DMS53 treated with DMSO at 0.1 percent for 48 hours (cell line): ENCODE results near the gene MRGPRD.

Experiments used
- DNase-seq: peaks from one replicate; lab custom pipeline; 2025; ENCODE audit not compliant: unreplicated experiment; lab: John Stamatoyannopoulos, UW

Gene MRGPRD

DNA sequence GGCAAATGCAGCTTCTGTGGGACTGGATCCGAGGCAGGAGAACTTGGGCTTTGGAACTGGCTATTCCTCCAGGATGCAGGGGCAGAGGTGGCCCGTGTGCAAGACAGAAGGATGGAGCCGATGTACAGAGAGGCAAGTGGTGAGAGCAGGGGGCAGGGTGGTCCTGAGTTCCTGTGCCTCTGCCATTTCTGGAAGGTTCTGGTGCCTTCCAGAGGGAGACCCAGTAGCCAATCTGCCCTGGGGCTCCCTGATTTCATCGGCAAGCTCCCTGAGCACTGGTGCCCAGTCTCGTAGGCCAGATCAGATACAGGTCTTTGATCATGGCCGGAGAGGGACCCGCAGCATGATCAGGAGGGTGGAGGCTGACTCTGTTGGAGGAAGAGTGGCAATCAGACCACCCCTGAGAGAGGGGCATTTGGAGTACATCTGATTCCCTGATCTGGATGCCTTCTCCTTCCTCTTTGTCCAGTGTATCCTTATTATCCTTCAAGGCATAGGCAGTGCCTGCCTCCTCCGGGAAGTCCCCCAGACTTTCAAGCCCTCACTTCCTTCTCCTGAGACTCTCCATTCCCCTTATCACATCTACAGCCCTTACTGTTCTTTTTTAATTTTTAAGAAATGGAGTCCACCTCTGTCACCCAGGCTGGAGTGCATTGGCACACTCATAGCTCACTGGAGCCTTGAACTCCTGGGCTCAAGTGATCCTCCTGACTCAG is 9.7 kb downstream of the MRGPRD start:
- no peak for DNase-seq

DNA sequence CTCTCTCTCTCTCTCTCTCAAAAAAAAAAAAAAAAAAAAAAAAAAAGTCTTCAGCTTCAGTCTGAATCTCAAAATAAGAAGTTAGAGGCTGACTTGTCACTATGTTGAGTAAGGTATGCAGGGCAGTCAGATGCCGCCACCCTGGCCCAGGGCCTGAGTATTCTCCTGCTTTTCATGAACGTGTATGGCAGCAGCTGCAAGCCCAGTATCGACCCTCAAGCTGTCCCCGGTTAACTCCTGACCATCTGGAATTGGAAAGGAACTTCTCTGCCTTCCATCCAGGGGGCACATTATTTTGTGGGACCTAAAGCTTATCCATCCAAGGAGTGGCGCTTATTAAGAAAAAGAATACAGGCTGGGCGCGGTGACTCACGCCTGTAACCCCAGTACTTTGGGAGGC is 11.4 kb downstream of the MRGPRD start:
- DNase-seq: no peak

DNA sequence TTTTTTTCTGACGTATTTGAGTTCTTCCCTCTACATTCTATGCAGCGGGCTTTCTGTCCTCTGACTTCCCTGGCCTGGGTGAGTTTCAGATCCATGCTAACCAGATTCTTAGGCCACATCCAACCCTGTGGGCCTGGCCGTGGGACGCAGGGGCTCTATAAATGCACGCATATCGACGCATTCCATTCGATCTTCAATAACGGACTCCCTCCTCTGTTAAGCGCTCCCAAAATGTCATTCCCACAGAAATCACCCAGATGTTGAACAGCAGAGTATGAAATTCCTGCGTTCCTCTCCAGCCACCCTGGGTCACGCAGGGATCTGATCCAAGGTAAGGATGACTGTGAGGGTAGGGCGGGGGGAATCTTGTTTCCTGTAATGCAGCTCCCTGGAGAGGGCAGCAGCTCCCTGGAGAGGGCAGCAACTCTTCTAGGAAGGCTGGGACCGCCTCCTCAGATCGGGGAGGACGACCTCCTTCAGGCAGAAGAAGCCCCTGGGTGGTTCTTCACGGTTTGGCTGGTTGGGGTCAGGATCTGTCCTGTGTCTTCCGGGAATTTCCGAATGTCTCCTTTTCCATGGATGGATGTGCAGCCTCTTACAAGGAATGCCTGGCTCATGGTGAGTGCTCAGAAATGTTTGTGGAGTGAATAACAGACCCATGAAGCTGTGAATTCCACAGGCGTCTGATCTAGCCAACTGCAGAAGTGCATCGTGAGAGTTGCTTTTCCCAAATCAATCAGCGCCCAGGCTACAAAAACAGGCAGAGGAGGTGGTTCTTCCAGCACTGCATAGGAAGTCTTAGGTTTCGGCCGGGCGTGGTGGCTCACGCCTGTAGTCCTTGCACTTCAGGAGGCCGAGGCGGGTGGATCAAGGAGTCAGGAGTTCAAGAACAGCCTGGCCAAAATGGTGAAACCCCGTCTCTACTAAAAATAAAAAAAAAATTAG is 12.2 kb downstream of the MRGPRD start:
- no peak for DNase-seq

DNA sequence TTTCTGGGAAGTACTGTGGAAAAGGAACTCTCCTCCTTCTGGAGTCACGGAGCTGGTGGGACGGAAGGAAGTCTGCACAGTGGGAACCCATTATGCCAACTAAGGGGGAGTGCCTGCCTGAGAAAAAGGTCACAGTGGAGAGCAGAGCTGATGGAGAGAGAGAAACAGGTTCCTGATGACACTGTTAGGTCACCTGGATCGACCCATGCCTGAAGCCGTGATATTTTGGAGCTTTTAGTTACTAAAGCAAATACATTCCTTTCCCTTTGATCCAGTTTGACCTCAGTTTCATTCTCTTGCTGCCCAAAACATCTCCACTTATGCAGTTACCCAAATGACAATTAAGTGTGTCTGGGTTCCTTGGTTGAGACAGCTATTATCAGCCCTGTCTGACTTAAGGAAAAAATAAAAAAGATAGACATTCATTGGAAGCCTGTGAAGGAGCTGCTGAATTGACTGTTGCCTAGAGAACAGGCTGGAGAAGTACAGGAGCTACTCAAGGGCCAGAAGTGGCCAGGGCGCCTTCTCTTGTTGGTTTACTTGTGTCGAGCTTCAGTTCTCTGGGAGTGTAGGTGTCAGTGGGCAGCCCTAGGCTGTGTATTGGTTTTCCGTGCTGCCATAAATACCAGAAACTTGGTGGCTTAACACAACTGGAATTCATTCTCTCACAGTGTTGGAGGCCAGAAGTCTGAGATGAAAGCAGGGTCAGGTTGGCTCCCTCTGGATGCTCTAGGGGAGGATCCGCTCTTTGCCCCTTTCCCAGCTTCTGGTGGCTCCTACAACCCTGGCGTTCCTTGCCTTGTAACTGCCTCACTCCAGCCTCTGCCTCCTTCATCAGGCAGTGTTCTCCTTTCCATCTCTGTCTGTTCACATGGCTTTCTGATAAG is 13.6 kb downstream of the MRGPRD start:
- no peak for DNase-seq

DNA sequence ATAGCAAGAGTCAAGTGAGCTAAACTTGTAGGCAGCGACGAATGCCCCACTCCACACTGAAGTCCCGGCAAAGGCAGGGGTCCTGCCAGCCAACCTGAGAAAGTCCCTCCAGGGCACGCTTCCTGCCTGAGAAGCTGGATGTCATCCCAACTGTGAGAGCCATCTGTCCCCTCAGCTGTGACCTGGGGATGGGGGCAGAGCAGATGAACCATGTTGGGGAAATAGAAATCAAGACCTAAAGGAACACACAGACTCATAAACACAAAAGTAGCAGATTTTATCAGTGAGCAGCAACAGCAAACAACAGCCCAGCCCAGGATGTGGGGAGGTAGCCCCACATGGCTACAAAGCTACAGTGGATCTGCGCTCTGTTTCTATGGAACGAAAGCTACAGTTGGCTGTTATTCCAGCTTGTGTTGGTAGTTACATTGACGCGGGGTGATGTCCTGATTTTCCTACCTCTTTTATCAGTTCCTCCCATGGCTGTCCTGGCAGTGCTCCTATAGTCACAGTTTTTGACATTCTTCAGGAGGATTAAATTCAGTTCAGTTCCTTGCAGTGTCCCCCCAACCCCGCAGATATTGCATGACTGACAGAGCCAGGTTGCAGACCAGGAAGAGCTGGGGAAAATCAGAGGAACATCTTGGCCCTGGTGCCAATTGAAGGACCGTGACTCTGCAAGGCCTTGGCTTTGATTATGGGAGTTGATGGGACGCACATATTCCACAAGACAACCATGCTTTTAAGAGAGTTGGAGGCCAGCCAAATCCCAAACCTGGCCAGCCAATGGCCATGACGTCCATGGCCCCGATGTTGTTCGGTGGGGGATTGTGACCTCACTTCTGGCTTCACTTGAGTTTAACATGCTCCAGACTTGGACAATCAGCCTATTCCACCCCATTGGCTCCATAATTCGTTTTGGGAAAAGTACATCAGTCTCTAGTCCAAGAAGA is 14.6 kb downstream of the MRGPRD start:
- no peak for DNase-seq

DNA sequence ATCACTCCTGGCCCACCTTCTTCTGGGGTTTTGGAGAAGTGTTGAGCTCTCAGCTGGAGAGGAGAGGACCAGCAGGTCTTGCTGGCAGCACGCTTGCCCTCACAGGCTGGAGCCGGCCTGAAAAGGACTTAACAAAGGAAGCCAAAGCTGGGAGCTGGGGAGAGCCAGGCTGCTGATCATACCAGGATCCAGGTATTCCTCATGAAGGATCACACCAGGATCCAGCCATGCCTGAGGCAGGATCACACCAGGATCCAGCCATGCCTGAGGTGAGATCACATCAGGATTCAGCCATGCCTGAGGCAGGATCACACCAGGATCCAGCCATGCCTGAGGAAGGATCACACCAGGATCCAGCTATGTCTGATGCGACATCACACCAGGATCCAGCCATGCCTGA is 17.0 kb downstream of the MRGPRD start:
- no peak for DNase-seq

DNA sequence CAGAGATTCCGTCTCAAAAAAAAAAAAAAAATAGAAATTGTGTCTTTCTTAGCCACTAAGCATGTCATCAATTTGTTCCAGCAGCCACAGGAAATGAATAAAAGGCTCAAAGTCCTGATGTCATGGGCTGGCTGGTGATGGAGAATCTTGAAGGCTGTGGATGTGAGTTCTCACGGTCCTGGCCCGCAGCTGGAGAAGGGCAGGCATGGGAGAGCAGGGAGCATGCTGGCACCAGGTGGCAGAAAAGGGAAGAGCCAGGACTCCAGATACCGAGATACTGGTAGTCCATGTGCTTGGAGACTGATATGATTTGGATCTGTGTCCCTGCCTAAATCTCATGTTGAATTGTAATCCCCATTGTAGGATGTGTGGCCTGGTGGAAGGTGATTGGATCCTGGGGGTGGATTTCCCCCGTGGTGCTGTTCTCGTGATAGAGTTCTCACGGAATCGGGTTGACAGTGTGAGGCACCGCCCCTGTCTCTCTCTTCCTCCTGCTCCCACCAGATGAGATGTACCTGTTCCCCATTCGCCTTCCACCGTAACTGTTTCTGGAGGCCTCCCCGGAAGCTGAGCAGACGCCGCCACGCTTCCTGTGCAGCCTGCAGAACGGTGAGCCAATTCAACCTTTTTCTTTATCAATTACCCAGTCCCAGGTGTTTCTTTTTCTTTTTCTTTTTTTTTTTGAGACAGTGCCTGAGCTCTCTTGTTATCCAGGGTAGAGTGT is 18.1 kb downstream of the MRGPRD start:
- no peak for DNase-seq

DNA sequence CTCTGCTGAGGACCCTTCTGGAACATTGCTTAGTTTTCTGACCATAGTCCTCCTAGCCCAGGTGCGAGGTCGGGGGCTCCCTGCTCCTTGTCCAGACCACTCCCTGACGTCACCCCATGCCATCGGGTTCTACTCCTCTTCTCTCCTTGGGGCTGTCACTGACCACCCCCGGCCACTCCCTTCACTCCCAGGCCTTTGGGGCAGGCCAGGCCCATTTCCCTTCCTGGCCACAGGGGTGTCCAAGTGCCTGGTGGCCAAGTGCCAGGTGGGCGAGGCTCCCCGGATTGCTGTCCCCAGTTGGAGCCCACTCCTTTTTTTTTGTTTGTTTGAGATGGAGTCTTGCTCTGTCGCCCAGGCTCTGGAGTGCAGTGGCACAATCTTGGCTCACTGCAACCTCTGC is 19.5 kb downstream of the MRGPRD start:
- no peak for DNase-seq

DNA sequence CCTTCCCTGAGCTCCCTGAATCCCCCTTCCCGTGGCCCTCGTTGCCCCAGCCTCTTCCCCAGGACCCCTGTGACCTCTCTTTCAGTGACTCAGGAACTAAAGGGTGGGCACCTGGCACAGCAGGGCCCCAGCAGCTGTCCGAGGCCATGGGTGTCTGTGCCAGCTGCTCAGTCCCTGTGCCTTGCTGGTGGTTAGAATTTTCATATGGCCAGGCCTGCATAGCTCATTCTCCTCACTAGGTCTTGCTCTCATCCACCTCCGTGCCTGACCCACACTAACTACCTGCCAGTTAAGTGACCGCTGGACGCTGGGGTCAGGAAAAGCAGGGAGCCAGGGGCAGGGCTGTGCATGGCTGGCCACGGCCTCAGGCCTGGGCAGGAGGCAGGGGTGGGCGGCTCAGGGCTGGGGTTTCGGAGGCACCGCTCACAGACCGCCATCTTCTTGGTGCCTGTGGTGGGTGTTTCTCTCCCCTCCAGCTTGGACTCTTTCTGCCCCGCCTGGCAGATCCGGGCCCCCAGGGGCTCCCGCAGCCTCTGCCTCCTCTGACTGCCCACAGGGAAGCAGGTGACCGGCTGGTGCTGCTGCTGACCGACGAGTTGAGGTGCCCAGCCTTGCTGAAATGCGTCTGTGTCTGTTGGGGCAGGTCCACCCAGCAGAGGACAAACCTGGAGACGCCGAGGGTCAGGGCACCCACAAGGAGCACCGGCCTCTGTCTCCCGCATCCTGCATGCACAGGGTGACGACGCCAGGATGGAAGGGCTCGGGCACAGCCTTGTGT is 20.3 kb downstream of the MRGPRD start:
- DNase-seq: no peak

DNA sequence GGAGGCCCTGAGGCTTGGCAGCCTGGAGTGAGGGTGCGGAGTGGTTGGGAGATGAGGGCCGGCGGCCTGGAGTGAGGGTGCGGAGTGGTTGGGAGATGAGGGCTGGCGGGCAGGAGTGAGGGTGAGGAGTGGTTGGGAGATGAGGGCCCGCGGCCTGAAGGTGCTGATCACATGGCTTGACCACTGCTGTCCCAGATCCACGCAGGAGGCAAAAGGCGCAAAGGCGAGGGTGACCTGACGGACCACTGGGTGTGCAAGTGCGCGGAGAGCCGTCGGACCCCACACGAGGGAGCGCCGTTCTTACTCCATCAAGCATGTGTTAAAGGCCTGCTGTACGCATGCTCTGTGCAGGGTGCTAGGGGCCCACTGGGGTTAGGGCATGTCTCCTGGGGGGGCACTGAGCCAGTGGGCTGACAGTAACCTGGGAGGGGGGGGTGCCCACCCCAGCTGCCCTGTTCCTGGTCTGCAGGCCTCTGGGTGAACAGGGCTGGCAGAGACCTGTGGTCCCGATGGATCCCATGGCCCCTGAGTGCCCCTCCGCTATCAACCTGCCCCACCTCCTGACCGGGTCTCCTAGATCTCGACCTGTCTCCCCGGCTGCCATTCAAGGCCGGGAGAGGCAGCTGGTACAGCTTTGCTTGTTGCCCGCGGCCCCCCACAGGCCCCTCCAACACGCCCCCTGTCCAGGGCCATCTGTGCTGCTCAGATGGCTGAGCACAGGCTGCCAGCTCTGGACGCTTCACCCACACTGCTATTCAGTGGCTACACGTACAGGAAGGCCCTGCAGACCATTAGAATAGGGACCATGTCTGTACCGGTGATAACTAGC is 21.1 kb downstream of the MRGPRD start:
- DNase-seq: no peak

DNA sequence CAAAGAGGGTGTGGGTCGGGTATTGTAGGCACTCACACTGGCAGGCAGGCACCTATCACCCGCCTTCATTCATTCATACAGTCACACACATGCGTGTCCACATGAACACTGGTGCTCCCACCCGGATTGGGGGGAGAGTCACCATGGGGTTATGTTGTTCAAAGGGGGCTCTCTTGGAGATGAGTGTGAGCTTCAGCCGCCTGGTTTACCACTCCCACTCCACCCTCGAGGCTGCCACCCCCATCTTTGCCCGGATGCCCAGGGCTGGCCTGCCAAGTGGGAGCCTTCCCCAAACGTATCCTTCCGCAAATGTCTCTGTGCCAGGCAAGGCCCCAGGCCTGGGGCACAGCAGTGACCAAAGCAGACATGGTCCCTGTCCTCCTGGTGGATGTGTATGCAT is 22.6 kb downstream of the MRGPRD start:
- DNase-seq: no peak

DNA sequence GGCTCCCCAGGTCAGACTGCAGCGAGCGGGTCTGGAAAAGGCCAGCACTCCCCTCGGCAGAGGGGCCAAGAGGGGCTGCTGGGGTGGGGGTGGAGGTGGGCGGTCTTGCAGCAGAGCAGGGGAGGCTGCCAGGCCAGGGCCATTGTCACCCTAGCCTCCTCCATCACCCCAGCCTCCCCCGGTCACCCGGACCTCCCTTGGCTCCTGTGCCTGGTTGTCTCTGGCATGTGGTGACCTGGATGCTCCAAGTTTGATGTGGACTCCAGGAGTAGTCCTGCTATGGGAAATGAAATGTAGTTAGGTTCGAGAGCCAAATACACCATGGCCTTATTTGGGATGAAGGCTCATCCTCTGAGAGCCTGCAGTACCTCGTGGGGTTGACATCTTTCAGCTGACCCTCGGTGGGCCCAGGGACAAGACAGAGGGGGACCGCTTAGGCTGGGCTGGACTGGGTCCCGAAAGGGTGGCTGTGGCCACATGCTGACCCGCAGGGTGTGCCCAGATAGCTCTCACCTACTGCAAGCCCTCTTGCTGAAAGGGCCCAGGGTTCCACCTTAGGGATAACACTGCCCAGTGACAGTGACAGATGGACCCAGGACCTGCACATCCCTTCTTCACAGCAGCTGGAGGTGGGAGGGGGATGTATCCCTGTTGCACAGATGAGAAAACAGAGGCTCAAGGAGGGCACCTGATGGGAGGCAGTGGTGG is 24.1 kb downstream of the MRGPRD start:
- DNase-seq: no peak

DNA sequence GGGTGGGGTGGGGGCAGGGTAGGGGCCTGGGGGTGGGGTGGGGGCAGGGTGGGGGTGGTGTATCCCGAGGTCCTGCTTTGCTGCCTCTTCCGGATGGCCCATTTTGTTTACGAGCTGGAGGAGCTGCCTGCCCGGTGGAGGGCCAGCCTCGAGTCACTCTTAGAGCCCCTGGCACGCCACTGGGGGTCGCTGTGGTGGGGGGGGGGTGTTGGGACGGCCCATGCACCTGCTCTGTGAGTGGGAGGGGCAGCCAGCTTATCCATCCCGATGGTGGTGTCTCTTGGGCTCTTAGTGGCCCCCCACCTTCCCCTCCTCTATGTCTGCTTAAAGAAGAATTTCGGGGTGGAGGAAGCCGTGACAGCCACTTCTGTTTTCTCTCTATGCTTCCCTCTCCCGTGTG is 24.6 kb downstream of the MRGPRD start:
- DNase-seq: no peak

DNA sequence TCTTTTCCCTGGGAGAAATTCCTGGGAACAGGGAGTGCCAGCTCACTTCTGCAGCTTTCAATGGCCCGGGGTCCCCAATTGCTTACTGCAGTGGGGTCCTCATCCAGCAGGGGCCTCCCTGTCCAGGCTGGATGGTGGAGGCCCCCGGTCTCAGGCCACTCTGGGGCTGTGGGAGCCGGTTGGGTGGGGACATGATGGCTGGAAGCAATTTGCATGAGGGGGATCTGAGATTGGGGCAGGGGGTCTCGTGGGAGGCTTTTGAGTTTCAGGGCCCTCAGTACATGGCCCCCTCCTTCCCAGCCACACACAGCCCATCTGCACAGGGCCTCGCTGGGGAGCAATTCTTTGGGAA is 25.2 kb downstream of the MRGPRD start:
- DNase-seq: no peak

DNA sequence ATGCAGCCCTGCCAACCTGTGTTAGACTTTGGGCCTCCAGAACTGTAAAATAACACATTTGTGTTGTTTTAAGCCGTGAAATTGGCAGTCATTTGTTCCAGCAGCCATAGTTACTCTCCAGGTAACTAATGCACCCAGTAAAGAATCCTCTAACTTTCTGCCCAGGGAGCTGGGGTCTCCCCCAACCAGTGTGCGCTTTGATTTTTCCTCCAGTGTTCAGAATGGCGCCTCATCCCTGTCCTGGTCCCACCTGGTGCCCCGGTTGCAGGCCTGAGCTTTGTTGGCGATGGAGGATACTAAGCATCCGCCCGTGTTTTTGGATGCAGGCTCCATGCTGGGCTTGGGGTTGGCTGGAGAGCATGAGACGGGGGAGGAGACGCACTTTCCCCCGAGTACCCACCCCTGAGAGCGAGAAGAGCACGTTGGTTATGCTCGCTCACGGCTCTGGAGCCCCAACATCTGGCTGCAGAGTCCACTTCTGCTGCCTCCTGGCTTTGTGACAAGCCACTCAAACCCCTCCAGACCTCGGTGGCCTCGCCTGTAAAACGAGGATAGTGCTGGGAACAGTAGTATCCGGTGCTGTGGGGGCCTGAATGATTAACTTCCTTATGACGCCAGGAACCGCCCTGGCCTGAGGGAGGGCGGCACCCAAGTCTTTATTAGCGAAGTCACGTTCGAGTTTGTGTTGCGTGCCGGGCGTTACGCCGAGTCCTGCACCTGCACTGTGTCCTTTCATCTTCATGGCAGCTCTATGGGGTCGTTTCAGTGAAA is 25.8 kb downstream of the MRGPRD start:
- peak; percentile 18 for DNase-seq

DNA sequence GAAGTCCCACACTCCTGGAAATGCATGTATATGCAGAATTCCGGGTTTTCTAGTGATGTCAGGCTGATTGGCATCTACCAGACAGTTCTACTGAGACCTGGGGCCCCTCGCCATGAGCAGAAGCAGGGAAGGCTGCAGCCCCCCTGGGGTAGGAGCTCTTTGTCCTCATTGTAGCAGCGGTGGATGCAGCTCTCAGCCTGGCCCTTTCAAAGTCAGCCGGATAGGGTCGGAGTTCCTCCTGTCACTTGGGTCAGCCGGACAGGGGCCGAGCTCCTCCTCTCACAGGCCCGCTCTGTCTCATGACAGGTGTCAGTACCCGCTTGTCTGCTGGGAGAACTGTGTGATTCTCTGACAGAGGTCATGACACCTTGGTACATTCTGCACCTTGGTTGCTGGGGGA is 30.0 kb downstream of the MRGPRD start:
- DNase-seq: no peak

DNA sequence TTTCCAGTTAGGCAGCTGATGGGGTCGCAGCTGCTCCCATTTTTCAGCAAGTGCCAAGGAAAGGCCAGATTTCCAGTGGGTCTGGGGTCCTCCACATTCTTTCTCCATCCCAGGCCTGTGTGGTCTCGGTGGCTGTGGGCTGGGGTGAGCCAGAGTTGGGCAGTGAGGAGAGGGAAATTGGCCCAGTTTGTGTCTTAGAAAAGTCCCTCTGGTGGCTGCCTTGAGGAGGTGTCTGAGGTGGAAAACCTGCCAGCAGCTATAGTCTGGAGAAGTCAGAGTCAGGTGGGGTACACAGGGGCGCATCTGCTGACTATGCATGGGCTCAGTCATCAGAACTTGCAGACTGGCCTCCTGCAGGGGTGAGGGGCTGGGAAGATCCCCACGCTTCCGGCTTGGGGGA is 30.5 kb downstream of the MRGPRD start:
- DNase-seq: no peak
